GM23248 (cell line): ENCODE data around the gene MYO5B. TPM values are rescaled to one million over a fixed set of nuclear protein-coding genes. Genes with fewer than 3 reads are reported as not detected.
"Not testable (repeated sequence)": the region's sequence is repeated elsewhere in the genome, so short reads cannot be mapped to it uniquely, and the experiment has no call there.

Experiments
- DNase-seq: peaks from one replicate; pipeline ENCODE4 v3.0.0-alpha.2; 2015
- H2AFZ ChIP-seq: fragments of 200-600 bp; sonication (generic); 2 replicates; pipeline ENCODE4 v1.6.1; 2016; ENCODE audit warnings: antibody characterized with exemption
- H3F3A ChIP-seq: fragments of 200-600 bp; sonication (generic); 2 replicates; pipeline ENCODE4 v1.6.1; 2016; ENCODE audit warnings: mild to moderate bottlenecking, antibody characterized with exemption, mixed run types; ENCODE audit not compliant: insufficient read depth
- H3K27ac ChIP-seq: fragments of 200-600 bp; sonication (generic); 2 replicates; pipeline ENCODE4 v1.5.1; 2016; ENCODE audit warnings: mild to moderate bottlenecking
- H3K27me3 ChIP-seq: fragments of 200-600 bp; sonication (generic); replicated peaks from 2 replicates; pipeline ENCODE4 v1.6.1; 2016; ENCODE audit warnings: mild to moderate bottlenecking; ENCODE audit not compliant: insufficient read depth
- H3K36me3 ChIP-seq: fragments of 200-600 bp; sonication (generic); 2 replicates; pipeline ENCODE4 v1.6.1; 2016; ENCODE audit warnings: low read depth, mild to moderate bottlenecking
- H3K4me1 ChIP-seq: fragments of 200-600 bp; sonication (generic); 2 replicates; pipeline ENCODE4 v1.6.1; 2016; ENCODE audit warnings: mild to moderate bottlenecking; ENCODE audit not compliant: insufficient read depth
- H3K4me2 ChIP-seq: fragments of 200-600 bp; sonication (generic); one replicate; pipeline ENCODE4 v1.6.1; 2016; ENCODE audit warnings: mild to moderate bottlenecking; ENCODE audit not compliant: unreplicated experiment
- H3K4me3 ChIP-seq: fragments of 200-600 bp; sonication (generic); 2 replicates; pipeline ENCODE4 v1.5.1; 2016; ENCODE audit warnings: mild to moderate bottlenecking
- H3K79me2 ChIP-seq: fragments of 200-600 bp; sonication (generic); 2 replicates; pipeline ENCODE4 v1.6.1; 2016; ENCODE audit warnings: mild to moderate bottlenecking; ENCODE audit not compliant: insufficient read depth
- H3K9ac ChIP-seq: fragments of 200-600 bp; sonication (generic); 2 replicates; pipeline ENCODE4 v1.6.1; 2016; ENCODE audit warnings: mild to moderate bottlenecking
- H3K9me2 ChIP-seq: fragments of 200-600 bp; sonication (generic); 2 replicates; pipeline ENCODE4 v1.6.1; 2016; ENCODE audit warnings: mixed run types, mild to moderate bottlenecking, moderate library complexity; ENCODE audit not compliant: insufficient read depth
- H3K9me3 ChIP-seq: fragments of 200-600 bp; sonication (generic); one replicate; pipeline ENCODE4 v1.6.1; 2017; ENCODE audit warnings: low read depth
- H4K20me1 ChIP-seq: fragments of 200-600 bp; sonication (generic); 2 replicates; pipeline ENCODE4 v1.6.0; 2016; ENCODE audit not compliant: insufficient read depth
- EZH2 ChIP-seq: fragments of 200-600 bp; sonication (generic); IDR thresholded peaks from 2 replicates; pipeline ENCODE4 v1.6.1; 2018; ENCODE audit warnings: antibody characterized with exemption, mild to moderate bottlenecking; ENCODE audit not compliant: insufficient read depth, poor library complexity, severe bottlenecking
- EZH2phosphoT487 ChIP-seq: fragments of 200-600 bp; sonication (generic); IDR thresholded peaks from 2 replicates; pipeline ENCODE4 v1.6.1; 2018; ENCODE audit warnings: antibody characterized with exemption, moderate library complexity, mild to moderate bottlenecking, low read depth; ENCODE audit not compliant: insufficient read depth
- WGBS, 2 experiments: methylation state at CpG; one replicate each; pipeline ENCODE4 v1.1.6; 2015 to 2017; ENCODE audit warnings: low lambda C conversion rate in 2 of 2, low coverage in 1 of 2; ENCODE audit errors: missing lambda C conversion rate in 2 of 2; 5-methylcytosine and 5-hydroxymethylcytosine counted together
- in situ Hi-C: fragments of 300-500 bp; cut with MboI; formaldehyde crosslinking; loops from 2 replicates; pipeline ENCODE4 v1.15.0; 2020
- polyA plus RNA-seq: library from polyadenylated mRNA; unstranded; fragments of >200 nt; fragmentation: Nextera tagmentation; extraction: Ambion mirVana; gene quantifications from 2 replicates; pipeline ENCODE4 v1.2.1, GENCODE V29; 2016
- total RNA-seq: library from RNA; depleted of rRNA; stranded (reverse); fragments of >200 nt; shearing (Covaris generic); gene quantifications from 2 replicates; pipeline ENCODE4 v1.2.3, GENCODE V29; 2014

Gene MYO5B
- total and polyA plus RNA-seq, 2 experiments from 2014 or later, result 0.03 TPM; not detected in 1

GRCh38 chr18:50099725-50100407 is 95.1 kb downstream of the MYO5B start:
- Histone ChIP-seq H3K4me2 (no peak overlapping the region), H3K79me2 (no peaks in the 10 kb centered on the region), H3K27ac (no peak overlapping the region), H3K4me1 (no peaks in the 10 kb centered on the region), H3K9me2 (no peaks in the 10 kb centered on the region), H3K9me3 (no peaks in the 10 kb centered on the region), H3K27me3 (no peaks in the 10 kb centered on the region), H3F3A (no peaks in the 10 kb centered on the region), H3K4me3 (no peak overlapping the region), H3K36me3 (no peaks in the 10 kb centered on the region), H4K20me1 (no peaks in the 10 kb centered on the region), H3K9ac (no peak overlapping the region), H2AFZ (no peak overlapping the region)
- no peak for TF ChIP-seq EZH2
- TF ChIP-seq EZH2phosphoT487, result no peak
- WGBS, 2 experiments, result 21 to 23% methylated on average over 4 of the region's 4 CpGs
- peak; percentile 58 for DNase-seq
- in situ Hi-C loops, result no loop called here

- no peak overlapping the region for H3K4me3 ChIP-seq
- TF ChIP-seq EZH2phosphoT487 (no peak), EZH2 (no peak)
- no peaks in the 10 kb centered on the region for H3F3A ChIP-seq
- in situ Hi-C loops, result no loop called here
- no peak overlapping the region for H3K27ac ChIP-seq
- H3K4me1 ChIP-seq, result no peaks in the 10 kb centered on the region
- WGBS, 2 experiments, result 0 to 6% methylated on average over 2 of the region's 2 CpGs
- no peaks in the 10 kb centered on the region for H3K36me3 ChIP-seq
- peak; percentile 21 for DNase-seq
- no peaks in the 10 kb centered on the region for H3K9me2 ChIP-seq
- no peaks in the 10 kb centered on the region for H3K27me3 ChIP-seq
- H3K79me2 ChIP-seq, result no peaks in the 10 kb centered on the region
- H3K4me2 ChIP-seq, result no peak overlapping the region
- no peaks in the 10 kb centered on the region for H4K20me1 ChIP-seq
- no peak overlapping the region for H2AFZ ChIP-seq
- H3K9ac ChIP-seq, result no peak overlapping the region
- H3K9me3 ChIP-seq, result no peaks in the 10 kb centered on the region
These were observed 97.2 kb downstream of the MYO5B start for GRCh38 chr18:50097702-50098101.

- no peak overlapping the region for H3K9ac ChIP-seq
- no peak overlapping the region for H3K4me3 ChIP-seq
- H3K36me3 ChIP-seq, result no peaks in the 10 kb centered on the region
- H2AFZ ChIP-seq, result no peak overlapping the region
- H3K79me2 ChIP-seq, result no peaks in the 10 kb centered on the region
- H4K20me1 ChIP-seq, result no peaks in the 10 kb centered on the region
- 36 to 40% methylated on average over 3 of the region's 3 CpGs for WGBS, 2 experiments
- no peak overlapping the region for H3K4me2 ChIP-seq
- no peak for TF ChIP-seq EZH2phosphoT487
- no peak for TF ChIP-seq EZH2
- no peak for DNase-seq
- in situ Hi-C loops, result no loop called here
- no peaks in the 10 kb centered on the region for H3K9me3 ChIP-seq
- no peaks in the 10 kb centered on the region for H3K9me2 ChIP-seq
- H3F3A ChIP-seq, result no peaks in the 10 kb centered on the region
- H3K4me1 ChIP-seq, result no peaks in the 10 kb centered on the region
- H3K27ac ChIP-seq, result no peak overlapping the region
- no peaks in the 10 kb centered on the region; the same call in 1 of the 2 replicates for H3K27me3 ChIP-seq
These were observed 98.0 kb downstream of the MYO5B start for GRCh38 chr18:50096766-50097435.

GRCh38 chr18:50094786-50095185 is 100.2 kb downstream of the MYO5B start:
- H3K4me3 ChIP-seq, H3K4me2 ChIP-seq, H2AFZ ChIP-seq, H3K9me2 ChIP-seq, H4K20me1 ChIP-seq, H3K9ac ChIP-seq, H3K9me3 ChIP-seq, H3F3A ChIP-seq, in situ Hi-C loops, H3K79me2 ChIP-seq, DNase-seq, H3K4me1 ChIP-seq, H3K27ac ChIP-seq, H3K27me3 ChIP-seq, H3K36me3 ChIP-seq: not testable (repeated sequence)
- 12 to 13% methylated on average over 5 of the region's 5 CpGs for WGBS, 2 experiments
